GM18526 (cell line): Measurements from ENCODE around the gene MYO5C.

Experiments used
- POLR2A ChIP-seq: IDR thresholded peaks from 3 replicates; pipeline ENCODE4 v1.6.1; 2011; ENCODE audit not compliant: insufficient read length; ENCODE audit errors: extremely low read depth

Gene MYO5C

GRCh38 chr15:52318729-52319500 lies 23.3 kb upstream of the MYO5C start:
- TF ChIP-seq POLR2A = no peak

GRCh38 chr15:52317688-52318087 lies 22.1 kb upstream of the MYO5C start:
- TF ChIP-seq POLR2A = no peak

- TF ChIP-seq POLR2A = no peak
These were observed 21.4 kb upstream of the MYO5C start for GRCh38 chr15:52317022-52317421.

- TF ChIP-seq POLR2A = no peak
These were observed 13.5 kb upstream of the MYO5C start for GRCh38 chr15:52309154-52309548.

GRCh38 chr15:52308446-52309153 lies 13.0 kb upstream of the MYO5C start:
- TF ChIP-seq POLR2A = peak; percentile 32

- no peak for TF ChIP-seq POLR2A
These were observed 12.2 kb upstream of the MYO5C start for GRCh38 chr15:52307847-52308246.

GRCh38 chr15:52306270-52306669 lies 10.7 kb upstream of the MYO5C start:
- no peak for TF ChIP-seq POLR2A

GRCh38 chr15:52303093-52303772 lies 7.6 kb upstream of the MYO5C start:
- no peak for TF ChIP-seq POLR2A

- no peak for TF ChIP-seq POLR2A
These were observed 5.8 kb upstream of the MYO5C start for GRCh38 chr15:52301265-52301847.

GRCh38 chr15:52294881-52295420 lies 653 bp downstream of the MYO5C start:
- no peak for TF ChIP-seq POLR2A

- TF ChIP-seq POLR2A = no peak
These were observed 2.7 kb downstream of the MYO5C start for GRCh38 chr15:52292780-52293392.

- TF ChIP-seq POLR2A = no peak
These were observed 4.4 kb downstream of the MYO5C start for GRCh38 chr15:52291204-52291603.

GRCh38 chr15:52290800-52291199 lies 4.8 kb downstream of the MYO5C start:
- TF ChIP-seq POLR2A = no peak

GRCh38 chr15:52290329-52290728 lies 5.3 kb downstream of the MYO5C start:
- TF ChIP-seq POLR2A = no peak

GRCh38 chr15:52289629-52290081 lies 5.9 kb downstream of the MYO5C start:
- no peak for TF ChIP-seq POLR2A
